Measurements from ENCODE around the gene GFOD2.

Gene GFOD2

GRCh38 chr16:67702130-67702529, 17.0 kb downstream of the GFOD2 start:
- TF ChIP-seq GATA3 (IDR thresholded peaks at IDR 0.05; ENCODE audit: low read depth, low read length), result no peak
- TF ChIP-seq GATA2 (IDR thresholded peaks at IDR 0.05; ENCODE audit: low read depth, low read length), result no peak

- TF ChIP-seq GATA2 (IDR thresholded peaks at IDR 0.05; ENCODE audit: low read depth, low read length), result no peak
- TF ChIP-seq GATA3 (IDR thresholded peaks at IDR 0.05; ENCODE audit: low read depth, low read length), result no peak
These were observed 17.7 kb downstream of the GFOD2 start for GRCh38 chr16:67701420-67701819.

- TF ChIP-seq GATA2 (IDR thresholded peaks at IDR 0.05; ENCODE audit: low read depth, low read length), result no peak
- TF ChIP-seq GATA3 (IDR thresholded peaks at IDR 0.05; ENCODE audit: low read depth, low read length), result no peak
These were observed 19.9 kb downstream of the GFOD2 start for GRCh38 chr16:67699265-67699664.

GRCh38 chr16:67697422-67698185, 21.5 kb downstream of the GFOD2 start:
- no peak for TF ChIP-seq GATA3 (IDR thresholded peaks at IDR 0.05; ENCODE audit: low read depth, low read length)
- no peak for TF ChIP-seq GATA2 (IDR thresholded peaks at IDR 0.05; ENCODE audit: low read depth, low read length)

- TF ChIP-seq GATA2 (IDR thresholded peaks at IDR 0.05; ENCODE audit: low read depth, low read length), result no peak
- TF ChIP-seq GATA3 (IDR thresholded peaks at IDR 0.05; ENCODE audit: low read depth, low read length), result no peak
These were observed 24.5 kb downstream of the GFOD2 start for GRCh38 chr16:67694611-67695010.

GRCh38 chr16:67685388-67686112, 33.6 kb downstream of the GFOD2 start:
- TF ChIP-seq GATA2 (IDR thresholded peaks at IDR 0.05; ENCODE audit: low read depth, low read length) (no peak), GATA3 (IDR thresholded peaks at IDR 0.05; ENCODE audit: low read depth, low read length) (no peak)

GRCh38 chr16:67683767-67684166, 35.3 kb downstream of the GFOD2 start:
- TF ChIP-seq GATA3 (IDR thresholded peaks at IDR 0.05; ENCODE audit: low read depth, low read length), result no peak
- TF ChIP-seq GATA2 (IDR thresholded peaks at IDR 0.05; ENCODE audit: low read depth, low read length), result no peak

GRCh38 chr16:67679935-67680897, 38.9 kb downstream of the GFOD2 start:
- TF ChIP-seq GATA3 (IDR thresholded peaks at IDR 0.05; ENCODE audit: low read depth, low read length) (no peak), GATA2 (IDR thresholded peaks at IDR 0.05; ENCODE audit: low read depth, low read length) (no peak)

- no peak for TF ChIP-seq GATA3 (IDR thresholded peaks at IDR 0.05; ENCODE audit: low read depth, low read length)
- no peak for TF ChIP-seq GATA2 (IDR thresholded peaks at IDR 0.05; ENCODE audit: low read depth, low read length)
These were observed 40.6 kb downstream of the GFOD2 start for GRCh38 chr16:67678354-67679023.

- TF ChIP-seq GATA3 (IDR thresholded peaks at IDR 0.05; ENCODE audit: low read depth, low read length) (no peak), GATA2 (IDR thresholded peaks at IDR 0.05; ENCODE audit: low read depth, low read length) (no peak)
These were observed 41.4 kb downstream of the GFOD2 start for GRCh38 chr16:67677712-67678111.

GRCh38 chr16:67676939-67677338, 42.2 kb downstream of the GFOD2 start:
- TF ChIP-seq GATA3 (IDR thresholded peaks at IDR 0.05; ENCODE audit: low read depth, low read length), result no peak
- TF ChIP-seq GATA2 (IDR thresholded peaks at IDR 0.05; ENCODE audit: low read depth, low read length), result no peak

- TF ChIP-seq GATA3 (IDR thresholded peaks at IDR 0.05; ENCODE audit: low read depth, low read length), result no peak
- no peak for TF ChIP-seq GATA2 (IDR thresholded peaks at IDR 0.05; ENCODE audit: low read depth, low read length)
These were observed 42.6 kb downstream of the GFOD2 start for GRCh38 chr16:67676516-67676915.

- TF ChIP-seq GATA3 (IDR thresholded peaks at IDR 0.05; ENCODE audit: low read depth, low read length), result no peak
These were observed 43.1 kb downstream of the GFOD2 start for GRCh38 chr16:67675999-67676398.

GRCh38 chr16:67675579-67675935, 43.6 kb downstream of the GFOD2 start:
- TF ChIP-seq GATA3 (IDR thresholded peaks at IDR 0.05; ENCODE audit: low read depth, low read length) (no peak), GATA2 (IDR thresholded peaks at IDR 0.05; ENCODE audit: low read depth, low read length) (no peak)
